Psoas muscle (tissue), 8 donors: ENCODE results near the gene ESR1. TPM values are rescaled to one million over a fixed set of nuclear protein-coding genes. Genes with fewer than 3 reads are reported as not detected.

Experiments used
- ATAC-seq, 4 donors: fragments of 200-7000 bp; cut with Tn5 transposase; one replicate each; pipeline ENCODE4 v1.9.1; 2020; ENCODE audit warnings: moderate library complexity in 3 of 4, mild to moderate bottlenecking in 2 of 4
- DNase-seq, 2 donors: peaks; one replicate each; pipeline ENCODE4 v3.0.0-alpha.2; 2020
- H3K27ac ChIP-seq: fragments of 200-600 bp; one replicate; pipeline ENCODE4 v1.8.0; 2022
- H3K27me3 ChIP-seq, 3 donors: fragments of 200-600 bp in 1 of 3; one replicate each; pipeline versions ENCODE4 v1.6.1 to v1.8.0; 2013 to 2022; ENCODE audit warnings: low read length in 2 of 3, mild to moderate bottlenecking in 2 of 3, moderate library complexity in 1 of 3; ENCODE audit not compliant: insufficient read depth in 3 of 3
- H3K36me3 ChIP-seq, 2 donors: fragments of 200-600 bp in 1 of 2; one replicate each; pipeline versions ENCODE4 v1.6.1 to v1.8.0; 2013 to 2022; ENCODE audit warnings: low read depth in 1 of 2, mild to moderate bottlenecking in 1 of 2, moderate library complexity in 1 of 2; ENCODE audit not compliant: insufficient read depth in 1 of 2
- H3K4me1 ChIP-seq: fragments of 200-600 bp; one replicate; pipeline ENCODE4 v1.8.0; 2022
- H3K4me3 ChIP-seq: fragments of 200-600 bp; one replicate; pipeline ENCODE4 v1.8.0; 2022; ENCODE audit warnings: mild to moderate bottlenecking
- H3K9me3 ChIP-seq: fragments of 200-600 bp; one replicate; pipeline ENCODE4 v1.8.0; 2022
- CTCF ChIP-seq: fragments of 200-600 bp; IDR thresholded peaks from one replicate; pipeline ENCODE4 v1.8.0; 2022; ENCODE audit warnings: antibody characterized with exemption
- WGBS, 3 donors: extraction: QIAGEN DNeasy Blood & Tissue Kit; methylation state at CpG; one replicate each; pipeline versions ENCODE4 v1.1.6 to v1.1.7; 2013; 5-methylcytosine and 5-hydroxymethylcytosine counted together
- intact Hi-C, 2 donors: fragments of 100-400 bp; cut with DNase I; formaldehyde crosslinking; loops; one replicate each; pipeline versions ENCODE4 v1.11.0 to v1.14.2; 2022
- polyA plus RNA-seq, 3 donors: library from polyadenylated mRNA; stranded (reverse); fragments of 200-250 nt; gene quantifications; one replicate each; pipeline ENCODE4 v1.2.3, GENCODE V29; 2013
- total RNA-seq, 4 donors: library from RNA; stranded (reverse); fragmentation: NEBNext Ultra II Directional in 2 of 4; extraction: Animal tissue kit (Norgen Biotek cat#: 25700) in 2 of 4; gene quantifications; one replicate each; pipeline versions ENCODE4 v1.2.1 to v1.2.4, GENCODE V29; 2021 to 2023
- donor health status: healthy with polysubstance abuse.
- donor health status: DM: no; HTN: no; CAD: no; lungs with moderate emphysema.
- donor health status: Bipolar disorder and iron deficiency.
- donor health status: healthy.
- donor health status: DM: yes; HTN: yes; CAD: no.
- donor health status: DM: no; HTN: no; CAD: no.
- donor health status: DM: no; HTN: no; CAD: no.
- donor health status: DM: yes; HTN: yes; CAD: no.

ESR1 gene
- total and polyA plus RNA-seq, 7 donors, result 0.42 to 4.4 (median 1.5) TPM

DNA sequence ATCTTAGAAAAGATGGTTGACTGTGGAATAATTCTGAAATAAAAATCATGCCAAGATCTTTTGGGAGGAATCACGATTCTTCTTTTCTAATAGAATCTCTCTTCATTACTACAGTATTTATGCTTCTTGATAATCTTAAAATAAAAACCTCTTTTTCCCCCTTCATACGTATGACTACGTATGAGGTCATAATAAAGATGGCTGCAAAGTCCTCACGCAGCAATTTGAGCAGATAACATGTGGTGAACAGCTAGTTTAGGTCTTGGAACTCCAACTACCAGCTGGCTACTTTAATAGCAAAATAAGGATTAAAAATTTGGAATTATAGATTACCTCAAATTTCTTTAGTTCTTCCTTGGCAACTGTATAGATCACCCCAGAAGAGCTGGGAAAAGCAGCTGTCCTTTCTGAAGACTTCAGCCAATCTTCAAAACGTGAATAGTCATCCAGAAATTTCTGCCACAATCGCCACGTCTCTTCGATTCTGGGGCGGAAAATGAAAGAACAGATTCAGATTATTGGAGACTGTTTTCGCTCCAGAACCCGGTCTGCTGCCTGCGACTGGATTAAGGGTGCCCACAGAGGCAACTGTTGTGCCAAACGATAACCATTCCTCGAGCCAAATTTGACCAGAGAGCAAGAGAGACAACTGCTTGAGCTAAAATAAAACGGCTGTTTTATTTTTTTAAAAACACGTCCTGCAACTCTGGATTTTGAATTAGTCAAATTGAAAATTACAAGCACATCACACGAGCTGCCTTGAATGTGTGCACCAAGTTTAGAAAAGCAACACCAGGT, 347.3 kb downstream of the ESR1 start:
- Histone ChIP-seq H3K27ac (peak overlapping the region; percentile 72), H3K9me3 (no peaks in the 10 kb centered on the region), H3K36me3 (peaks cover 0 to 85% of the 10 kb centered on the region in 2 donors), H3K4me3 (peak overlapping the region; percentile 44), H3K27me3 (no peaks in the 10 kb centered on the region), H3K4me1 (peaks cover 15% of the 10 kb centered on the region)
- peak; percentile 41 to 75 (median 73) for ATAC-seq
- intact Hi-C loops, result loop anchor here in 1 of 2 donors (5.0 kb wide), 1 partner anchor 108 kb away; no protein-coding TSS in a partner anchor
- WGBS, 3 donors, result 36 to 68% (median 37%) methylated on average over 17 of the region's 17 CpGs
- no peak for DNase-seq
- TF ChIP-seq CTCF, result no peak

- intact Hi-C loops, result no loop called here
- ATAC-seq (peak; percentile 51 to 64 (median 56)), DNase-seq (no peak)
- Histone ChIP-seq H3K9me3 (no peaks in the 10 kb centered on the region), H3K27ac (peak overlapping the region; percentile 72), H3K4me3 (peak overlapping the region; percentile 44), H3K4me1 (peaks cover 15% of the 10 kb centered on the region), H3K36me3 (peaks cover 0 to 84% of the 10 kb centered on the region in 2 donors), H3K27me3 (no peaks in the 10 kb centered on the region)
- 33 to 67% (median 38%) methylated on average over 8 of the region's 8 CpGs for WGBS, 3 donors
- TF ChIP-seq CTCF, result no peak
Observed at GRCh38 chr6:152155792-152156191, 348.3 kb downstream of the ESR1 start.

GRCh38 chr6:152160346-152160745, 352.9 kb downstream of the ESR1 start:
- ATAC-seq (no peak), DNase-seq (no peak)
- H3K9me3 ChIP-seq, result no peaks in the 10 kb centered on the region
- peak overlapping the region; percentile 15 for H3K27ac ChIP-seq
- H3K27me3 ChIP-seq, result no peaks in the 10 kb centered on the region
- peaks cover 2 to 60% of the 10 kb centered on the region in 2 donors for H3K36me3 ChIP-seq
- peaks cover 10% of the 10 kb centered on the region for H3K4me1 ChIP-seq
- intact Hi-C loops, result no loop called here
- H3K4me3 ChIP-seq, result no peak overlapping the region
- 85 to 95% (median 90%) methylated on average over 3 of the region's 3 CpGs for WGBS, 3 donors
- TF ChIP-seq CTCF, result no peak

- Histone ChIP-seq H3K4me3 (no peak overlapping the region), H3K27me3 (no peaks in the 10 kb centered on the region), H3K27ac (peak overlapping the region; percentile 61), H3K36me3 (peaks cover 2 to 49% of the 10 kb centered on the region in 2 donors), H3K9me3 (no peaks in the 10 kb centered on the region), H3K4me1 (peaks cover 11% of the 10 kb centered on the region)
- DNase-seq (no peak), ATAC-seq (peak in 1 of 4 donors; percentile 14)
- intact Hi-C loops, result no loop called here
- TF ChIP-seq CTCF, result no peak
Observed at GRCh38 chr6:152161501-152161900, 354.0 kb downstream of the ESR1 start.
